Smooth muscle cell (in vitro differentiated cells): ENCODE measurements around the gene CFAP210. TPM values are rescaled to one million over a fixed set of nuclear protein-coding genes. Genes with fewer than 3 reads are reported as not detected.

Experiments used
- DNase-seq: peaks from one replicate; lab custom pipeline; 2025; ENCODE audit not compliant: unreplicated experiment; lab: John Stamatoyannopoulos, UW
- H2AFZ ChIP-seq: fragments of 200-600 bp; sonication (generic); 2 replicates; pipeline ENCODE4 v1.6.0; 2016; ENCODE audit warnings: antibody characterized with exemption, low read depth, mild to moderate bottlenecking
- H3F3A ChIP-seq: fragments of 200-600 bp; sonication (generic); 2 replicates; pipeline ENCODE4 v1.6.0; 2017; ENCODE audit warnings: antibody characterized with exemption, low read depth
- H3K27ac ChIP-seq: fragments of 200-600 bp; sonication (generic); 2 replicates; pipeline ENCODE4 v1.5.1; 2016; ENCODE audit warnings: low read depth, mild to moderate bottlenecking
- H3K27me3 ChIP-seq: fragments of 200-600 bp; sonication (generic); 2 replicates; pipeline ENCODE4 v1.6.1; 2016; ENCODE audit warnings: low read depth, mild to moderate bottlenecking
- H3K36me3 ChIP-seq: fragments of 200-600 bp; sonication (generic); 2 replicates; pipeline ENCODE4 v1.5.1; 2016; ENCODE audit warnings: low read depth
- H3K4me1 ChIP-seq: fragments of 200-600 bp; sonication (generic); 2 replicates; pipeline ENCODE4 v1.5.1; 2016; ENCODE audit warnings: low read depth
- H3K4me2 ChIP-seq: fragments of 200-600 bp; sonication (generic); 2 replicates; pipeline ENCODE4 v1.6.0; 2016; ENCODE audit warnings: mild to moderate bottlenecking
- H3K4me3 ChIP-seq: fragments of 200-600 bp; sonication (generic); 2 replicates; pipeline ENCODE4 v1.5.1; 2016; ENCODE audit warnings: mild to moderate bottlenecking
- H3K79me2 ChIP-seq: fragments of 200-600 bp; sonication (generic); 2 replicates; pipeline ENCODE4 v1.6.0; 2016; ENCODE audit warnings: low read depth, mild to moderate bottlenecking
- H3K9ac ChIP-seq: fragments of 200-600 bp; sonication (generic); 2 replicates; pipeline ENCODE4 v1.6.0; 2016; ENCODE audit warnings: low read depth
- H3K9me3 ChIP-seq: fragments of 200-600 bp; sonication (generic); replicated peaks from 2 replicates; pipeline ENCODE4 v1.5.1; 2016; ENCODE audit warnings: low read depth
- H4K20me1 ChIP-seq: fragments of 200-600 bp; sonication (generic); 2 replicates; pipeline ENCODE4 v1.6.0; 2016; ENCODE audit warnings: low read depth
- WGBS: methylation state at CpG from one replicate; pipeline ENCODE4 v1.1.7; 2016; ENCODE audit warnings: low lambda C conversion rate; 5-methylcytosine and 5-hydroxymethylcytosine counted together
- polyA plus RNA-seq: library from polyadenylated mRNA; unstranded; fragments of >200 nt; fragmentation: Nextera tagmentation; extraction: Ambion mirVana; gene quantifications from 2 replicates; pipeline ENCODE4 v1.2.1, GENCODE V29; 2016
- total RNA-seq: library from RNA; depleted of rRNA; stranded (reverse); fragments of >200 nt; gene quantifications from 2 replicates; pipeline ENCODE4 v1.2.3, GENCODE V29; 2014
- TF ChIP-seq, protein P1 (sequence below): fragments of 200-600 bp; sonication (generic); IDR thresholded peaks from 2 replicates; pipeline ENCODE4 v1.5.1; 2017; ENCODE audit warnings: borderline replicate concordance, mild to moderate bottlenecking, antibody characterized with exemption; ENCODE audit not compliant: insufficient read depth, poor library complexity, severe bottlenecking

Gene CFAP210
- total and polyA plus RNA-seq, 2 experiments from 2014 or later: 0.13 TPM; not detected in 1

DNA sequence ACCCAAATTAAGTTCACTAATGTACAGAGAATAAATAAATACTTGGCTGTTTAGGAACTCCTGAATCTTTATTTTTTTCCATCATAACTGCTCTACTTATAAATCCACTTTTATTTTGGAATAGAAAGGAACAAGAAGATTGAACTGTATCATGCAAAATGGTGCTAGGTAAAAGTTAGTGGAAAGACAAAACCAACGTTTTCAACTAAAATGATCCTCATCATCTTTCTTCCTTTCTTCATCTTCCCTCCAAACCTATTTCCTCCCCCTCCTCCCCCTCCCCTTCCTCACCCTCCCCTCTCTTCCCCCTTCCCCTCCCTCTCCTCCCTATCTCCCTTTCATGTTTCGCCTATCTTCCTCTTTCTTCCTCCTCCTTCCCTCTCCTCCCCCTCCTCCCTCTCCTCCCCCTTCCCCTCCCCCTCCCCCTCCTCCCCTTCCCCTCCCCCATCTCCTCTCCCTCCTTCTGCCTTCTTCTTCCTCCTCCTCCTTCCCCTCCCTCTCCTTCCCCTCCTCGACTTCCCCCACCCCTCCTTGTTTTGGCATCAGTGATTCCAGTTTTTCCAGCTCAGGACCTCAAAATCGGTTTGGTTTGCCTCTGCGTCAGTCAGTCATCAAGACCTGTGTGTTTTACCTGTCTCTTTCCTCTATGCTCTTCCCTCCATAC lies 44.5 kb upstream of the CFAP210 start:
- H3K9me3 ChIP-seq: no peaks in the 10 kb centered on the region
- no peak overlapping the region for H3K27ac ChIP-seq
- no peak overlapping the region for H2AFZ ChIP-seq
- no peaks in the 10 kb centered on the region for H4K20me1 ChIP-seq
- H3K4me3 ChIP-seq: no peak overlapping the region
- no peaks in the 10 kb centered on the region for H3K79me2 ChIP-seq
- peaks cover 6% of the 10 kb centered on the region for H3K4me1 ChIP-seq
- H3K4me2 ChIP-seq: no peak overlapping the region
- no peak overlapping the region for H3K9ac ChIP-seq
- 96% methylated on average over 3 of the region's 5 CpGs for WGBS
- no peaks in the 10 kb centered on the region for H3K36me3 ChIP-seq
- no peak for DNase-seq
- H3K27me3 ChIP-seq: peaks cover under 1% of the 10 kb centered on the region
- no peaks in the 10 kb centered on the region for H3F3A ChIP-seq
- TF ChIP-seq, protein P1, sequence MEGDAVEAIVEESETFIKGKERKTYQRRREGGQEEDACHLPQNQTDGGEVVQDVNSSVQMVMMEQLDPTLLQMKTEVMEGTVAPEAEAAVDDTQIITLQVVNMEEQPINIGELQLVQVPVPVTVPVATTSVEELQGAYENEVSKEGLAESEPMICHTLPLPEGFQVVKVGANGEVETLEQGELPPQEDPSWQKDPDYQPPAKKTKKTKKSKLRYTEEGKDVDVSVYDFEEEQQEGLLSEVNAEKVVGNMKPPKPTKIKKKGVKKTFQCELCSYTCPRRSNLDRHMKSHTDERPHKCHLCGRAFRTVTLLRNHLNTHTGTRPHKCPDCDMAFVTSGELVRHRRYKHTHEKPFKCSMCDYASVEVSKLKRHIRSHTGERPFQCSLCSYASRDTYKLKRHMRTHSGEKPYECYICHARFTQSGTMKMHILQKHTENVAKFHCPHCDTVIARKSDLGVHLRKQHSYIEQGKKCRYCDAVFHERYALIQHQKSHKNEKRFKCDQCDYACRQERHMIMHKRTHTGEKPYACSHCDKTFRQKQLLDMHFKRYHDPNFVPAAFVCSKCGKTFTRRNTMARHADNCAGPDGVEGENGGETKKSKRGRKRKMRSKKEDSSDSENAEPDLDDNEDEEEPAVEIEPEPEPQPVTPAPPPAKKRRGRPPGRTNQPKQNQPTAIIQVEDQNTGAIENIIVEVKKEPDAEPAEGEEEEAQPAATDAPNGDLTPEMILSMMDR: no peak

DNA sequence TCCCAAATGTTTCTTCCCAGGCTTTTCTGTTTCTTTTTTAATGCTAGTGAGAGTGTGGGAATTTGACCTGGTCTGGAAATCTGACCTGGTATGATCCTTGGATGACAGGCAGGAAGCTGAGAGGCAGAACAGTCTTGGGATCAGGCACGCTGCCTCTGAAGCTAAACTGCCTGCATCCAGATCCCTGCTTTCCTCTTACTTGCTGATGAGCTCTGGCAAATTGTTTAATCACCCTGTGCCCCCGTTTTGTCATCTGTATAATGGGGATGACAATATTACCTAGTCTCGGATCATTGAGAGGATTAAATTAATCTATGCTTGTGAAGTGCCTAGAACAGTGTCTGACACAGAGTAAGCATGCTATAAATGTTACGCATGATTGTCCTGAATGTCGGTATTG lies 42.7 kb upstream of the CFAP210 start:
- H3K4me1 ChIP-seq: peaks cover 6% of the 10 kb centered on the region
- 82% methylated on average over 5 of the region's 5 CpGs for WGBS
- H3K9ac ChIP-seq: no peak overlapping the region
- no peak overlapping the region for H3K4me2 ChIP-seq
- no peaks in the 10 kb centered on the region for H4K20me1 ChIP-seq
- no peak overlapping the region for H2AFZ ChIP-seq
- DNase-seq: no peak
- H3K36me3 ChIP-seq: no peaks in the 10 kb centered on the region
- no peak overlapping the region for H3K27ac ChIP-seq
- no peaks in the 10 kb centered on the region for H3K9me3 ChIP-seq
- H3F3A ChIP-seq: no peaks in the 10 kb centered on the region
- H3K27me3 ChIP-seq: peaks cover 15% of the 10 kb centered on the region
- no peak overlapping the region for H3K4me3 ChIP-seq
- TF ChIP-seq, protein P1: no peak
- no peaks in the 10 kb centered on the region for H3K79me2 ChIP-seq

DNA sequence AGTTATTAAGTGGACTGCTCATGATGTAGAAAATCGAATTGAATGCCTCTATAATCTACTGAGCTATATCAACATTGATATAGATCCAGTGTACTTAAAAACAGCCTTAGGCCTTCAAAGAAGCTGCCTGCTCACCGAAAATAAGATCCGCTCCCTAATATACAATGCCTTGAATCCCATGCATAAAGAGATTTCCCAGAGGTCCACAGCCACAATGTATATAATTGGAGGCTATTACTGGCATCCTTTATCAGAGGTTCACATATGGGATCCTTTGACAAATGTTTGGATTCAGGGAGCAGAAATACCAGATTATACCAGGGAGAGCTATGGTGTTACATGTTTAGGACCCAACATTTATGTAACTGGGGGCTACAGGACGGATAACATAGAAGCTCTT lies 41.4 kb upstream of the CFAP210 start:
- no peak overlapping the region for H3K4me2 ChIP-seq
- H3K79me2 ChIP-seq: no peaks in the 10 kb centered on the region
- no peak overlapping the region for H3K9ac ChIP-seq
- TF ChIP-seq, protein P1: no peak
- peaks cover 18% of the 10 kb centered on the region for H3K27me3 ChIP-seq
- H3K4me3 ChIP-seq: no peak overlapping the region
- H3K9me3 ChIP-seq: no peaks in the 10 kb centered on the region
- no peak for DNase-seq
- peaks cover 6% of the 10 kb centered on the region for H3K4me1 ChIP-seq
- H3K27ac ChIP-seq: no peak overlapping the region
- no peaks in the 10 kb centered on the region for H3F3A ChIP-seq
- no peak overlapping the region for H2AFZ ChIP-seq
- H4K20me1 ChIP-seq: no peaks in the 10 kb centered on the region
- H3K36me3 ChIP-seq: no peaks in the 10 kb centered on the region
- 89% methylated on average over 4 of the region's 4 CpGs for WGBS

- no peaks in the 10 kb centered on the region for H3K9me3 ChIP-seq
- no peak for DNase-seq
- H3K4me1 ChIP-seq: peaks cover 6% of the 10 kb centered on the region
- no peaks in the 10 kb centered on the region for H4K20me1 ChIP-seq
- peaks cover 18% of the 10 kb centered on the region for H3K27me3 ChIP-seq
- no peaks in the 10 kb centered on the region for H3K36me3 ChIP-seq
- H3K4me2 ChIP-seq: peak overlapping the region; percentile 99
- TF ChIP-seq, protein P1: no peak
- H3K27ac ChIP-seq: no peak overlapping the region
- no peak overlapping the region for H3K9ac ChIP-seq
- H3K79me2 ChIP-seq: no peaks in the 10 kb centered on the region
- H2AFZ ChIP-seq: peak overlapping the region; percentile 81
- peak overlapping the region; percentile 81 for H3K4me3 ChIP-seq
- H3F3A ChIP-seq: no peaks in the 10 kb centered on the region
- WGBS: 1% methylated on average over 40 of the region's 69 CpGs
These were observed 40.1 kb upstream of the CFAP210 start for GRCh38 chr2:169734169-169734847.
